ENCODE measurements around the gene FAM3C.
A peak's percentile ranks its signal among the peaks of the same experiment; 100 is the strongest.

The FAM3C gene

DNA sequence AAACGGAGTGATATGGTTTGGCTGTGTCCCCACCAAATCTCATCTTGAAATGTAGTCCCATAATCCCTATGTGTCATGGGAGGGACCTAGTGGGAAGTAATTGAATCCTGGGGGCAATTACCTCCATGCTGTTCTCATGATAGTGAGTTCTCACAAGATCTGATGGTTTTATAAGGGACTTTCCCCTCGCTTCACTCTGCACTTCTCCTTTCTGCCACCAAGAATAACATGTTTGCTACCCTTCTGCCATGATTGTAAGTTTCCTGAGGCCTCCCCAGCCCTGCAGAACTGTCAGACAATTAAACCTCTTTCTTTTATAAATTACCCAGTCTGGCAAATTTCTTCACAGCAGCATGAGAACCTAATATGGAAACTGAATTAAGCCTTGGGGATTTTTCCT lies 19.1 kb downstream of the FAM3C start:
- no peak for FAIRE-seq

DNA sequence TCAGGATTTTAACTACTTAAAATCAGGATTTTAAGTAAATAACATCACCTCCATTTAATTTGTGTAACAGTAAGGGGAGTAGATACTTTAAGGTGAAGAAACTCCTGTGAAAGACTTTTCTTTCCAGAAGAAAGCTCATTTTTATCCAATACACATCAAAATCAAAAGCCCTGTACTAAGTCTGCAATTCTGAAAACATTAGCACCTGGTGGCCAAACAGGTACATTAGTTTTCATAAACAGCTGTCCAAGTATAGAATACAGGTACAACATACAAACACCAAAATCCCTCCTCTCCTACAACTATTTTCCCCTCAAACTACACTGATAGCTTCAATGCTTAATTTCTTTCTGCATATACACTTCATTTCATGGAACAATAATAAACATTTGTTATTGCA lies 22.9 kb downstream of the FAM3C start:
- no peak for FAIRE-seq

DNA sequence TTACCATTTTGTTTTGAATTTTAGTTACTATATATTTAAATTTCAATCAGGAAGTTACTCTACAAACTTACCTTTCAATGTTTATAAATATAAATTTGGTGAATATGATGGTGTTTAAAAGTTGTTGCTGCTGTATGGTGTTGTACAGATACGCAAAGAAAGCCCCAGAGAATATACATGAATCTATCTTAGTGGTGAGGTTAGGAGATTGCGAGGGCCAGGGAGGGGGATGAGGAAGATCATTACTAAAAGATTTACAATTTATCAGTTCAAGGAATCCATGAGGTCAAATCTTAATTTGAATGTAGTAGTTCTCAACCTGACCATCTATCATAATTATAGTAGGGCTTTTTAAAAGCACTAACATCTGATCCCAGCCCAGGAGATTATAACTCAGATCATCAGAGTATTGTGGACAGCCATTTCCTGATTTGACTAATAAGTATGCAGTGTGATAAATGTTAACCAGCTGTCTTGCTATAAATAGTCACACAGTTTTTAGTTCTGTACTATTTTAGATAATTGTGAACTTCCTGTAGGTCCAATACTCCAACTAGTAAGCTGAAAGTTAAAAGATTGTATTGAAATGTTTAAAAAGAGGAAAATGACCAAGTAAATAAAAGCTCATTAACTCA lies 23.6 kb downstream of the FAM3C start:
- FAIRE-seq: peak; percentile 36

DNA sequence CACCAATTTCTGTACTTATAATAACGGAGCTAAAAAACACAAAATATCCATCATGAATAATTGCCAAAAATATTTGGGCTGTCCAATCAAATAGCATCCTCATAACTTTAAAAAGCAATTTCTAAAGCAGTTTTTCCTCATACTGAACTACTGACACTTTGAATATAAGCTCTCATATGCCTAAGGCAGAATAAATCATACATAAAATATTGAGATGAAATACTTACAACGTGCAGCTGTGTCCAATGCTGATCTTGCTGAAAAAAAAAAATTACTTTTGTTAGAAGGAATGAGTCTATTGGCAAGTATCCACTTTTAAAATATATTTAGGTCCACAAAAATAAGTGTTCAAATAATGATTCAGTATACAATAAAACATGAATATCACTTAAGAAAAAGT lies 24.2 kb downstream of the FAM3C start:
- no peak for FAIRE-seq

DNA sequence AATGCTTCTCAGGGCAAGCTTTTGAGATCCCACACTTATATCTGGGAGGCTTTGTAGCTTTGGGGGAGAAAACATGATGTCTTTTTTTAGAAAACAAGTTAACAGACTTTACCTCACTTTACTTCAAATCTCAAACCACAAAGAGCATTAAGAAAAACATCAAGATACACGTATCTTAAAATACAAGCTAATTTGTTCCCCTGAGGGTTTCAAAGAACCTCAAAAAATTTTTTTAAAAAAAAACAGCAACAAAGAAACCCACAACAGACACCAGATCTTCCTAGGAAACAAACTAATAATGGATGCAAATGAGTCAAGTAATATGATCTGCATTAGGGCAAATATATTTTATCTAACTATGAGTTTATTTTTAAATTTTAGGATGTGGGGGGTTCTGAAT lies 24.7 kb downstream of the FAM3C start:
- FAIRE-seq: no peak

DNA sequence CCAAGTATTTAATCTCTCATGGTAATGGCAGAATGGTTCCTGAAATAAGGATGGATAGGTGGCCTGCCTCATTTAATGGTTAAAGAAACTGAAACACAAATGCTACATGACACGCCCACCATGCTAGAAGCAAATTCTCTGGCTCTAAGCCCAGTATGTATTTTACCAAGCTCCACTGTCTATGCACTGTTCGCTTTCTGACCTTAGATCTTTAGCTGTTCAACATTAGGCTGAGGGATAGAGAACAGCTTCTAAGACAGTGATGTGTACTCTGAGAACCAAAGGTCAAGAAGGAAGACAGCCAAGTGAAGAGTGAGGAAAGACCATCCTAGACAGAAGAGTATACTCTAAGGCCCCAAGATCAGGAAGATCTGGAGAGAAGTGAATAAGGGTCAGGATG lies 26.6 kb downstream of the FAM3C start:
- FAIRE-seq: no peak

DNA sequence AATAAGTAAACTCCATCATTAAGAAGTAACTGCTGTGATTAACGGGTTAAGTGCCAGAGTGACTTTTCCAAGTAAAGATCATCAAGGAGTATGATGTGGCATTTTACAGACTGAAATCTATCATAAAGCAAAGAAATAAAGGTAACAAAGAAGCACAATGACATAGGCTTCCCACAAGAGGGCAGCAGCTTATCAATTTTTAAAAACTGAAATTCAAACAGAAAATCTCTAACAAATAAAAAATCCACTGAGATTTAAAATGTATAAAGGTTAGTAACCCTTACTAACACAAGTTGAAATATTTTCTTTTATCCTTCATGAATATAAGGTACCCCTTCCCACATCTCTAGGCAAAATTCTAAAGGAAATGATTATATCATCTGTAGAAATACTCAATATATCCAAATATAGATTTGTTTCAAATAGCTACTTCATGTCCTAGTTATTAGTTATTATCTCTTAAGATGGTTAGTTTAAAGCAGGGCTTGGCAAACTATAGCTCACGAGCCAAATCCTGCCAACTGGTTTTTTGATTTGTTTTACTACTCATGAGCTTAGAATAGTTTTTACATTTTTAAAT lies 29.2 kb downstream of the FAM3C start:
- peak; percentile 93 for FAIRE-seq

DNA sequence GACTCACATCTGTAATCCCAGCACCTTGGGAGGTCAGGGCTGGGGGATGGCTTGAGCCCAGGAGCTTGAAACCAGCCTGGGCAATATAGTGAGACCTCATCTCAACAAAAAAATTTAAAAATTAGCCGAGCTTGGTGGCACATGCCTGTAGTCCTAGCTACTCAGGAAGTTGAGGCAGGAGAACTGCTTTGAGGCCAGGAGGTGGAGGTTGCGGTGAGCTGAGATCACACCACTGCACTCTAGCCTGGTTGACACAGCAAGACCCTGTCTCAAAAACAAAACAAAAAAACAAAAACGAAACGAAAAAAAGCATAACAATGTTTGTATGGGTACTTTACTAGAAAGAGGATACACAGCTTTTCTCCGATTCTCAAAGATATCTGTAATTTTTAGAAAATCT lies 35.5 kb downstream of the FAM3C start:
- no peak for FAIRE-seq

DNA sequence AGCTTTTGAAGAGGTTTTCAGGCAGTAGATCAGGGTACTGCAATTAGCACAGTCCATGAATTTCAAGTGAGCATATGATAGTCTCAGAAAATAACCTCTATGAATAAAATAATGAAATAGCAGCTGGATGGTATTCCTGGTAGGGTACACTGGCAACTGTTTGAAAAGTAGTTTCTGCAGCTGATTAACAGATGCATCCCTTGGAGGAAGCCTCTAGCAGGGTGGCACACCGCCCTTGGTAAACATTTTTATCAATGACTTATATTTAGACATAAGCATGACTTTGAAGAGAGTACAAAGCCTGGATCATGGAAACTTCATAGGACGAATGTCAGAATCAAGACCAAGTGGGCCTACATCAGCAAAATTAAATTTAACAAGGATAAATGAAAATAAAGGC lies 40.5 kb downstream of the FAM3C start:
- FAIRE-seq: no peak

DNA sequence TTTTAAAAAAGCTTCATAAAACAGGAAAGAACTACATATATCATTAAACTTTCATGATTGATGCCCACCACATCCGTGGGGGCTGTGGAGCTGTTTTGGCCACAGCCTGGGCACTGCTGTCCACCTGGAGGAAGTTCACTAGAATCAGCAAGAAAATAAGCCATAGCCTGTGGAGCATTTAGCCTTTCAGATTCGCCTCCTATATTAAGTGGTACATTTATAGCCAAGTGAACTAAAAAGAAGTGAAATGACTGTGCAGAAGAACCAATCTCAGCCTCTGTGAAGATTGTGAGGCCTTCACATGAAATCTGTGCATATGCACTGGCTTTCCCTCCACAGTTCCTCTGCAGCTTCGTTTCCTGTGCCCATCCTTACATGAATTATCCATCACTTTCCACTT lies 43.8 kb downstream of the FAM3C start:
- no peak for FAIRE-seq

DNA sequence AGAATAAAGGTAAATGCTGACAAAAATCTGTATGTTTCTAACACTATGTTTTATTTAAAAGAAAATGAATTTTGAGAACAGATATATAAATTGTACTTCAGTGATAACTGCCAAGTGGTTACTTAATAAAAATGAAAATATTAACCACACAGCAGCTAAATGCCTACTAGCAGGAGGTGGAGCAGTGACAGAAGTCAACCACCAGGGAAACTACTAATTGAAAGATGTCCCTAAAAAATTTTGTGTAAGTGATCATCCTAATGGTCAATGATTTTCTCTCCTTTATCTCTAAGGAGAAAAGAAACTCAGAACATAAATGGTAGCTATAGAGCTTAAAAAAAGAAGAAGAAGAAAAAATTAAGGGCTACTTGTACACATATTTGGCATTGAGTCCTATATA lies 44.4 kb downstream of the FAM3C start:
- no peak for FAIRE-seq

DNA sequence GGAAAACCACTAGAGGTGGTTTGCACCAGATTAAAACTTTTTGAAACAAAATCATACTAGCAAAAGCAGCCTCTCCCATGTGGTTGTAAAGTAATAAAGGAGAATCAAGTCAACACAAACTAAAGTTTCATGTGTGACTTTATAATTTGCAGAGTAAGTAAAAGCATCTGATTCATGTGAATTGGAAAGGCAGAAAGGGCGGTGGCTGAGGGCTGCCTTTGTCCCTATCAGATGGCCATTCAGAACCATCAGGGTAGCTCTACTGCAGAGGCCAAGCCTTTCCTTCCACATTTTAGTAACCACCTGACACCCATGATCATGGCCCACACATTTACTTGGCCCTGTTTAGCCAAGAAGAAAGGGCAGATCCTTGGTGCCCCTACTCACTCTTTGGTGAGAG lies 51.6 kb downstream of the FAM3C start:
- FAIRE-seq: no peak

DNA sequence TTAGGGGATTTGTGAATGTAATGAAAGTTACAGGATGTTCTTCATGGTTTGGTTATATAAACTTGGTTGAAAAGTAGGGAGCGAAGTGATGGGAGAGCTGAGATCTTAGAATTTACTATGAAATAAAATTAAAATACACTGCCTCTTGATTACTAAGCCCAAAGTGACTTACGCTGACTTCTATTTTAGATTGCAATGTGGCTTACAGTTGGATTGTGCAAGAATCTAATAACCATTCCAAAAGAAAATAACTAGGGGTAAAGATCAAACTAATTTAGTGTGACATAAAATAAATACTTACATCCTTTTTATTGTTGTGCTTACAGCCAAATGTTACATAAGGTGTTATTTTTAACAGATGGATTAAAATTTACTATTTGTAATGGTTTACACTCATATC lies 52.0 kb downstream of the FAM3C start:
- FAIRE-seq: peak; percentile 33

DNA sequence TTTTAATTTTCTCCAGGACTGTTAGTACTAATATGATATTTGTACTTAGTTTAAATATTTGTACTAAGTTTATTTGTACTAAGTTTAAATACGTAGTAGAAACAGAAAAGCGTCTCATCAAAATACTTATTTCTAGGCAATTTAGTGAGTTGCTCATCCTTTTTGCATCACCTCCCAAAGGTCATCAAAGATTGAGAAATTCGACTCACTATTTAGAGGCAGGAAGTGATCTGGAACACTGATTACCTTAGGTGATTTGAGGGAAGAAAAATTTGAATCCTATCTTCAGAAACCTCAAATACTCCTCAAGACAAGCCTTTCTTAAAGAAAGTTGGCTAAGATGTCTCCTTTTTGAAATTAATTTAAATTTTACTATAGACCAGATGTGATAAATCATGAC lies 52.8 kb downstream of the FAM3C start:
- FAIRE-seq: no peak

DNA sequence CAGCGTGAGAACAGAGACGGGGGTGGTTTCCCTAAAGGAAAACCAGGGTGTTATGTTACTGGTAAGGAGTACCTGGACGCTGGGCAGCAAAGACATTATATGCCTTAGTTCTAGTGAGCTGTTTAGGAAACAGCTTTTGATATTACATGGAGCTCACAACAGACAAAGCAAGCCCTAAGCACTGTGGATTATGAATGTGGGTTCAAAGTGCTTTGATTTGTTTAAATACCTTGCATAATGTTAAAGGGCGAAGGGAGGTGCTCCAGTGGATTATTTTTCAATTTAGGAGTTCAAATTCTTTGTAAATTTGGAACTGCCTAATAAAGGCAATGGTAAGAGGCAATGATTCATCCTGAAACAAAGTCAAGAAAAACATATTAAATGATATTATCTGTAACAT lies 53.5 kb downstream of the FAM3C start:
- no peak for FAIRE-seq

DNA sequence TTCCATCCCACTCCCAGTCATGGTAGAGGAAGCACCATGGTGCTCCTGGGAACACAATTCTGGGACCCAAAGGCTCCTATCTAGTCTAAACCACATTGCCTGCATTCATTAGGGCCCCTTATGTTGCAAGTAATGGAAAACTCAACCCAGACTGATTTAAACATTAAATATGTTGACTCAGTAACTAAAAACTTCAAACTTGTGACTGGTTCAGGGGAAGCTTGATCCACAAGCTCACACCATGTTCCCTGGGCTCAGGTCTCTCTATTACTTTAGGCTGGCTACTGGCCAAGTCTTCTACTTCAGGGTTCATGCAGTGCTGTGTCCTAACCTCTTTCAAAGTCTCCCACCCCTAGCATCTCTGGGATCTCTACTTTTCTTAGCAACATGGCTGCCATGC lies 54.2 kb downstream of the FAM3C start:
- FAIRE-seq: no peak

DNA sequence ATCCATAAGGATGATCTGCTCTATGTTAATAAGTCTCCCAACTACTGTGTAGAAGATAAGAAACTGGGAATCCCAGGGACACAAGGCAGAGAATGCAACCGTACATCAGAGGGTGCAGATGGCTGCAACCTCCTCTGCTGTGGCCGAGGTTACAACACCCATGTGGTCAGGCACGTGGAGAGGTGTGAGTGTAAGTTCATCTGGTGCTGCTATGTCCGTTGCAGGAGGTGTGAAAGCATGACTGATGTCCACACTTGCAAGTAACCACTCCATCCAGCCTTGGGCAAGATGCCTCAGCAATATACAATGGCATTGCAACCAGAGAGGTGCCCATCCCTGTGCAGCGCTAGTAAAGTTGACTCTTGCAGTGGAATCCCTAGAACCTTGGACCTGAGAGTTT lies 57.0 kb downstream of the FAM3C start:
- FAIRE-seq: no peak

DNA sequence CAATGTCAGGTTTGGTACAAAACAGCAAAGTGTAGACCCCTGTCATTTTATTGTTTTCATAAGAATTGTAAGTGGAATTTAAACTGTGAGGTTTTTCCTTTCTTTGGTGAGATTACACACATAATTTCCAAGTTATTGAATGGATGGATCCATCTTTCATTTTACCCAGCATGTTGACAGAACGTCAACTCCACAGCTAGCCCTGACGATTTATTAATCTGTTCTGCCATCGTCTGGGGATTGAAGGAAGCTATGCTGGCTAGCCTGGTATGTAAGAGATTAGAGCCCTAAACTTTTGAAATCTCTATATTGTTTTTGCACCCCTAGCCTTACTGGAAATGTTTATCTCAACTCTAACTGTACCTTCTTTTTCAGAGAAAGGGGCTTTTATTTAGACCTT lies 58.7 kb downstream of the FAM3C start:
- FAIRE-seq: no peak

DNA sequence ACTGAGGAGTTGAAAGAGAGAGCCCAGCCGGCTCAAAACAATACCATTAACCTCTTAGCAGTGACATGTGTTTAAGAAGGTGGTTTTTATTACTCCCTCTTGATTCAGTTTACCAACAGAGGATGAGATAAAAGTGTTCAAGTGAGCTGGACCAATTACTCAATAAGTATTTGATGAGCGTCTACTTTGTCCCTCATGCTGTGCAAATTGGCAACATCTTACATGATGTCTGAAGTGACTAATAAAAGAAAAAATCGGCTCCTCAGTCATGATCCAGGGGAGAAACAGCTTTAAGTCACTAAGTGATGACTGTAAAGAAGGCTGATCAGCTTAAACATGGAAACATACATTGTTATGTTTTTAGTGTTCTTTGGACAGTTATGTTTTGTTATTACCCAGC lies 59.5 kb downstream of the FAM3C start:
- no peak for FAIRE-seq

DNA sequence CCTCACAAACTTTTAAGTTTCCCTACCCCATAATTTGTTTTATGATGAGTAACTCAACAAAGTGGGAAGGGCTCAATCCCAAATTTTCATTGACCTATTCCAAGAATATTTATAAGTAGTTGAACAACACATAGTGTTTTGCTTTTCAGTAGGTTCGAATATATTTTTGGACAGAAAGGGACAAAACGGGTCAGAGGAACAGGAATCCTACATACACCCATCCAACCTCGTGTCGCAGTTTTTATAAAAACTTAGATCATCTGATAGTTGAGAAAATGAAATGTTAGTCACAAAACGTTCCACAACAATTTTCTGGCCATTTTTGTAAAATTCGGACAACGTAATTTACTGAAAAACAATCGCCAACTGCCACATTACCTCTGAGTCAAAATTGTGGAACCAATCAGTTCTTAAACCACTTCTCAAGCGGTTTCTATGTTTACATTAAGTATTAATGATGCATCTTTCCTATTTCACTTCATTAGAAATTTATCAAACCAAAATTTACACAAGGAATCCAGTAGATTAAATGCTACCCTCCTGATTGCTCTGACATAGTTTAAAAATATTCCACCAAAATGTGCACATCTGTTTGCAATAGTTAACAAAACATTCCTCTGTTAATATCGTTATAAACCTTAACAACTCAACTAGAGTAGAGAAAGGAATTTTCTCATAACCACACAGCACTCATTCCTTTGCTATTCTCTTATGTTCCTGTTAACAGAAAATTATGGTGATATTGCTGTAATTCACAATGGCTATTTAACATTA lies 61.0 kb downstream of the FAM3C start:
- FAIRE-seq: no peak

DNA sequence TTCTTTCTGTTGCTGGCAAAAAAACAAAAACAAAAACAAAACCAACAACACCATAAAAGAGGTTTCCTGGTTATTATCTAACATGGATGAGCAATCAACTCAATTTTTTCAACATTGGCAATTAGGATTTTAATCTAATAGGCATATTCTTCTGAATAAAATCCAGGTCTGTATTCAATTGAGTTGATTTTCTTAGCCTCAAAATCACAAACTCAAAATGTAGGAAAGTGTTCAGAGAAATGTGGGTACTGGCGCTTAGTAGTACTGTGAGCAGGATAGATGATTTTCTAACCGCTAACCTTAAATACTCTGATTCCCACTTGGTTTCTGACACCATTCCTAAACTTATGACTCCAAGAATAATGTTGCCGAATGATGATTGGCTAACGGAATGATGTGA lies 61.7 kb downstream of the FAM3C start:
- no peak for FAIRE-seq

DNA sequence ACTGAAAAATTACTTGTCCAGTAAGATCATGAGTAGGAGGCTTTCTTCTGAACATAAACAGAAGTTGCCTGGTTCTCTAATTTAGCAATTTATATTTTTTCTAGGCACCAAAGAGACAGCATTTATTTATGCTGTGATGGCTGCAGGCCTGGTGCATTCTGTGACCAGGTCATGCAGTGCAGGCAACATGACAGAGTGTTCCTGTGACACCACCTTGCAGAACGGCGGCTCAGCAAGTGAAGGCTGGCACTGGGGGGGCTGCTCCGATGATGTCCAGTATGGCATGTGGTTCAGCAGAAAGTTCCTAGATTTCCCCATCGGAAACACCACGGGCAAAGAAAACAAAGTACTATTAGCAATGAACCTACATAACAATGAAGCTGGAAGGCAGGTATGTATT lies 64.5 kb downstream of the FAM3C start:
- FAIRE-seq: no peak

DNA sequence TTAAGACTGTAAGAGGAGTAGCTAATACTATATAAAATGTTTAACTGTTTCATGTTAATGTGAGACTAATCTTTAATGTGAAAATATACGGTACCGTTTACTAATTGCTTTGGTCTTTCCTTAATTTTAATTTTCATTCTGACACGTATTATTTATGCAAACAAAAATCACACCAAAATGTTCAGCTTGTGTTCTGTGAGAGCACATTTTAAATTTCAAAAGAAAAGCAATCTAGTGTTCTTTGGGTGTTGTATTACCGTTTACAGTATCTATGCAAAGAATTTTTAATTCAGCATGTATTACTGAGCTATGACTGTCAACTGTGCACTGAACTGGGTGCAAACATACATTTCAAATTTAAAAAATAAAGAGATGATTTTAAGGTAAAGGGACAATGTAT lies 65.1 kb downstream of the FAM3C start:
- FAIRE-seq: no peak

DNA sequence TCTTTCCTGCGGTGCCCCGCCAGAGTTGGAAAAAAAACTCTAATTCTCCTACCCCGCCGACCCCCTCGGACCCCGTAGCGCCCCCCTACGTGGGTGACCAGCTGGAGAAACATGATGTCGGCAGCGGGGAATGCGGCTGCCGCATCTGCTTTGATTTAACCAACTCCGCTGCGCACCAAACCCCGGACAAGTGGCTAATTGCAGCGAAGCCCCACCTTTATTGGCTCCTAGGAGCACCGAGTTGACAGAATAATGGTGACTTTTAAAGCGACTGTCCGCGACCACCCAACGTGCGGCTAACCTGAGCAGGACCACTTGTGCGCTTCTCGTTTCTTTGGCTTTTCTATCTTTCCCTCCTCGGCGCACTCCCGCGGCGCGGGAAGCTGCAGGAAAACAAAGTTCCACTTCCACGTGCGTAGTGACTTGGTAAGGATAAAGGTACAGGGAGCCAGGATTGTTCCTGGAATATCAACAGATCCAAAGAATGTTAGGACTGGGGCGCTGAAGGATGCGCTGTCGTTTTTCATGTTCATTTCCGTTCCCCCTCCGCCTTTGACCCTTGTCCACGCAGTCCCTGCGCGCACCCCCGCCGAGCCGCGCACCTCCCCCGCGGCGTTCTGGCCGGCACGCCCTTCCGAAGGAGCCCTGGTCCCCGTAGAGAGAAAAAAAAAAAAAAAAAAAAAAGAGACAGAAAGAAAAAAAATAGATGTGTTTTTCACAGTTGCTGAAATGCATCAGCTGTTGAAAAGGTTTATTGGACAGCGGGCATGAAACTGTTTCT lies 65.9 kb downstream of the FAM3C start:
- FAIRE-seq: no peak
